ENCODE results near the gene CCDC86. TPM values are rescaled to one million over a fixed set of nuclear protein-coding genes. Genes with fewer than 3 reads are reported as not detected.
"Not testable (repeated sequence)": the region's sequence is repeated elsewhere in the genome, so short reads cannot be mapped to it uniquely, and the experiment has no call there.

Gene CCDC86
- total and polyA plus RNA-seq, 4 experiments from 2014 or later, result 7.5 to 17.2 (median 11.0) TPM

- Mint-ChIP-seq H3K36me3 (no peaks in the 10 kb centered on the region), H3K27me3 (peaks cover 3 to 7% of the 10 kb centered on the region in 2 donors), H3K27ac (no peak overlapping the region), H3K9me3 (peaks cover 0 to 26% (median 16%) of the 10 kb centered on the region in 8 donors), H3K4me3 (no peak overlapping the region), H3K4me1 (no peaks in the 10 kb centered on the region)
- ChIA-PET CTCF (ENCODE audit: partially characterized antibody) (no interaction called here), POLR2A (ENCODE audit: partially characterized antibody) (no interaction called here)
- Histone ChIP-seq H3K36me3 (ENCODE audit: insufficient read depth, low read length) (no peaks in the 10 kb centered on the region), H3K27ac (ENCODE audit: low read depth, low read length) (no peak overlapping the region), H3K4me3 (ENCODE audit: low read length in 2 of 2) (no peak overlapping the region), H3K9me3 (ENCODE audit: control insufficient read depth in 1 of 2, low read length in 2 of 2) (peaks cover 0 to 3% of the 10 kb centered on the region in 2 donors), H3K27me3 (ENCODE audit: insufficient read depth, low read length) (no peaks in the 10 kb centered on the region), H3K4me1 (ENCODE audit: insufficient read depth, low read length) (no peaks in the 10 kb centered on the region)
- intact Hi-C loops (cut with micrococcal nuclease), result no loop called here
- DNase-seq, result no peak
Measured at GRCh38 chr11:60816590-60817157, 25.2 kb upstream of the CCDC86 start.

- H3K36me3 Mint-ChIP-seq, result no peaks in the 10 kb centered on the region
Measured at GRCh38 chr11:60818057-60818456, 23.9 kb upstream of the CCDC86 start.

GRCh38 chr11:60821827-60822599 lies 19.9 kb upstream of the CCDC86 start:
- intact Hi-C loops (cut with micrococcal nuclease), result no loop called here
- H3K27me3 ChIP-seq (ENCODE audit: insufficient read depth, low read length), result no peaks in the 10 kb centered on the region
- POLR2A ChIA-PET (ENCODE audit: partially characterized antibody), result interaction anchor here (0.6 kb wide), 1 partner anchor 47 kb away, joined by 3 read pairs; no protein-coding TSS in a partner anchor

More at GRCh38 chr11:60818057-60818456, 23.9 kb upstream of the CCDC86 start:
- intact Hi-C loops (cut with micrococcal nuclease), result no loop called here
- H3K27ac ChIP-seq (ENCODE audit: low read depth, low read length), result no peak overlapping the region
- H3K27me3 Mint-ChIP-seq, result peaks cover 1 to 2% of the 10 kb centered on the region in 2 donors
- no peak overlapping the region for H3K27ac Mint-ChIP-seq
- H3K4me3 Mint-ChIP-seq, result no peak overlapping the region
- no peaks in the 10 kb centered on the region for H3K4me1 Mint-ChIP-seq
- no peaks in the 10 kb centered on the region for H3K4me1 ChIP-seq (ENCODE audit: insufficient read depth, low read length)
- no peaks in the 10 kb centered on the region for H3K27me3 ChIP-seq (ENCODE audit: insufficient read depth, low read length)
- DNase-seq, result no peak
- peaks cover 0 to 3% of the 10 kb centered on the region in 2 donors for H3K9me3 ChIP-seq (ENCODE audit: control insufficient read depth in 1 of 2, low read length in 2 of 2)
- H3K9me3 Mint-ChIP-seq, result peaks cover 0 to 20% (median 16%) of the 10 kb centered on the region in 8 donors
- CTCF ChIA-PET (ENCODE audit: partially characterized antibody), result no interaction called here
- POLR2A ChIA-PET (ENCODE audit: partially characterized antibody), result no interaction called here
- no peaks in the 10 kb centered on the region for H3K36me3 ChIP-seq (ENCODE audit: insufficient read depth, low read length)
- no peak overlapping the region for H3K4me3 ChIP-seq (ENCODE audit: low read length in 2 of 2)

GRCh38 chr11:60823745-60824306 lies 18.1 kb upstream of the CCDC86 start:
- POLR2A ChIA-PET (ENCODE audit: partially characterized antibody); H3K4me1 Mint-ChIP-seq; H3K9me3 Mint-ChIP-seq; H3K36me3 ChIP-seq (ENCODE audit: insufficient read depth, low read length); H3K27me3 Mint-ChIP-seq; H3K27ac Mint-ChIP-seq; H3K27ac ChIP-seq (ENCODE audit: low read depth, low read length); intact Hi-C loops (cut with micrococcal nuclease); H3K9me3 ChIP-seq (ENCODE audit: control insufficient read depth in 1 of 2, low read length in 2 of 2); DNase-seq; H3K27me3 ChIP-seq (ENCODE audit: insufficient read depth, low read length); H3K4me3 ChIP-seq (ENCODE audit: low read length in 2 of 2); H3K4me3 Mint-ChIP-seq; H3K36me3 Mint-ChIP-seq; H3K4me1 ChIP-seq (ENCODE audit: insufficient read depth, low read length): not testable (repeated sequence)
- CTCF ChIA-PET (ENCODE audit: partially characterized antibody), result interaction anchor here (1.4 to 12.7 kb wide), 2 partner anchors 64 to 362 kb away, joined by 3 to 173 read pairs; no protein-coding TSS in a partner anchor

More at GRCh38 chr11:60821827-60822599, 19.9 kb upstream of the CCDC86 start:
- Histone ChIP-seq H3K4me3 (ENCODE audit: low read length in 2 of 2) (no peak overlapping the region), H3K27ac (ENCODE audit: low read depth, low read length) (no peak overlapping the region), H3K4me1 (ENCODE audit: insufficient read depth, low read length) (no peaks in the 10 kb centered on the region), H3K9me3 (ENCODE audit: control insufficient read depth in 1 of 2, low read length in 2 of 2) (no peaks in the 10 kb centered on the region), H3K36me3 (ENCODE audit: insufficient read depth, low read length) (no peaks in the 10 kb centered on the region)
- Mint-ChIP-seq H3K27ac (no peak overlapping the region), H3K27me3 (peaks cover 2% of the 10 kb centered on the region in 2 donors), H3K4me1 (no peaks in the 10 kb centered on the region), H3K9me3 (peaks cover 0 to 7% (median 5%) of the 10 kb centered on the region in 8 donors), H3K36me3 (no peaks in the 10 kb centered on the region), H3K4me3 (no peak overlapping the region)
- CTCF ChIA-PET (ENCODE audit: partially characterized antibody), result interaction anchor here (3.1 kb wide), 1 partner anchor 10 kb away, joined by 12 read pairs; no protein-coding TSS in a partner anchor
- DNase-seq, result no peak

- POLR2A ChIA-PET (ENCODE audit: partially characterized antibody), result no interaction called here
- Histone ChIP-seq H3K36me3 (ENCODE audit: insufficient read depth, low read length) (no peaks in the 10 kb centered on the region), H3K4me1 (ENCODE audit: insufficient read depth, low read length) (no peaks in the 10 kb centered on the region), H3K4me3 (ENCODE audit: low read length in 2 of 2) (no peak overlapping the region), H3K27me3 (ENCODE audit: insufficient read depth, low read length) (no peaks in the 10 kb centered on the region), H3K9me3 (ENCODE audit: control insufficient read depth in 1 of 2, low read length in 2 of 2) (no peaks in the 10 kb centered on the region), H3K27ac (ENCODE audit: low read depth, low read length) (no peak overlapping the region)
- Mint-ChIP-seq H3K4me3 (no peak overlapping the region), H3K9me3 (no peaks in the 10 kb centered on the region), H3K4me1 (no peaks in the 10 kb centered on the region), H3K36me3 (no peaks in the 10 kb centered on the region), H3K27ac (no peak overlapping the region), H3K27me3 (peaks cover 0 to 3% of the 10 kb centered on the region in 2 donors)
- DNase-seq, result no peak
- CTCF ChIA-PET (ENCODE audit: partially characterized antibody), result interaction anchor here (1.3 to 12.7 kb wide), 3 partner anchors 10 to 361 kb away, joined by 3 to 173 read pairs (median 4); no protein-coding TSS in a partner anchor
- intact Hi-C loops (cut with micrococcal nuclease), result no loop called here
Measured at GRCh38 chr11:60825118-60825517, 16.8 kb upstream of the CCDC86 start.

GRCh38 chr11:60825790-60826189 lies 16.1 kb upstream of the CCDC86 start:
- Histone ChIP-seq H3K36me3 (ENCODE audit: insufficient read depth, low read length) (no peaks in the 10 kb centered on the region), H3K4me1 (ENCODE audit: insufficient read depth, low read length) (no peaks in the 10 kb centered on the region), H3K9me3 (ENCODE audit: control insufficient read depth in 1 of 2, low read length in 2 of 2) (no peaks in the 10 kb centered on the region), H3K27ac (ENCODE audit: low read depth, low read length) (no peak overlapping the region), H3K4me3 (ENCODE audit: low read length in 2 of 2) (no peak overlapping the region), H3K27me3 (ENCODE audit: insufficient read depth, low read length) (no peaks in the 10 kb centered on the region)
- ChIA-PET CTCF (ENCODE audit: partially characterized antibody) (interaction anchor here (1.3 to 12.7 kb wide), 3 partner anchors 9 to 360 kb away, joined by 4 to 173 read pairs (median 4); no protein-coding TSS in a partner anchor), POLR2A (ENCODE audit: partially characterized antibody) (no interaction called here)
- no peaks in the 10 kb centered on the region for H3K36me3 Mint-ChIP-seq
- no peak overlapping the region for H3K4me3 Mint-ChIP-seq
- H3K27ac Mint-ChIP-seq, result no peak overlapping the region
- H3K4me1 Mint-ChIP-seq, result peaks cover 0 to 1% (median 0%) of the 10 kb centered on the region in 4 donors
- intact Hi-C loops (cut with micrococcal nuclease), result no loop called here
- no peak for DNase-seq
- H3K9me3 Mint-ChIP-seq, result no peaks in the 10 kb centered on the region
- peaks cover 1 to 5% of the 10 kb centered on the region in 2 donors for H3K27me3 Mint-ChIP-seq
